PFSK-1 (cell line): ENCODE data around the gene SUMO4.

Source experiments
- FOXP2 ChIP-seq: optimal IDR thresholded peaks from 2 replicates; pipeline ENCODE3; 2011; ENCODE audit warnings: borderline replicate concordance, control low read depth, inconsistent platforms; ENCODE audit not compliant: insufficient read depth; ENCODE audit errors: extremely low read length, extremely low read depth
- POLR2AphosphoS5 ChIP-seq: IDR thresholded peaks from 2 replicates; pipeline ENCODE4 v1.6.1; 2012; ENCODE audit warnings: low read depth, mild to moderate bottlenecking, control low read depth, low read length, moderate library complexity
- SIN3A ChIP-seq: IDR thresholded peaks from 2 replicates; pipeline ENCODE4 v1.6.1; 2012; ENCODE audit warnings: mild to moderate bottlenecking, low read length, moderate library complexity, borderline replicate concordance; ENCODE audit not compliant: insufficient read depth
- TAF1 ChIP-seq: IDR thresholded peaks from 2 replicates; pipeline ENCODE4 v1.6.1; 2012; ENCODE audit warnings: low read length, control low read depth, borderline replicate concordance; ENCODE audit not compliant: insufficient read depth
- TF ChIP-seq, protein P1 (sequence below), 2 experiments: IDR thresholded peaks; 2 replicates each; pipeline versions ENCODE4 v1.6.1 to v1.8.0; 2011 to 2012; ENCODE audit warnings: low read depth in 2 of 2, low read length in 2 of 2, control low read depth in 1 of 2, inconsistent platforms in 1 of 2, mild to moderate bottlenecking in 1 of 2, moderate library complexity in 1 of 2; ENCODE audit not compliant: insufficient read depth in 1 of 2

SUMO4 gene

GRCh38 chr6:149360536-149360935 lies 39.5 kb upstream of the SUMO4 start:
- TF ChIP-seq FOXP2 (no peak), TAF1 (no peak), POLR2AphosphoS5 (no peak), SIN3A (no peak)
- TF ChIP-seq, protein P1, sequence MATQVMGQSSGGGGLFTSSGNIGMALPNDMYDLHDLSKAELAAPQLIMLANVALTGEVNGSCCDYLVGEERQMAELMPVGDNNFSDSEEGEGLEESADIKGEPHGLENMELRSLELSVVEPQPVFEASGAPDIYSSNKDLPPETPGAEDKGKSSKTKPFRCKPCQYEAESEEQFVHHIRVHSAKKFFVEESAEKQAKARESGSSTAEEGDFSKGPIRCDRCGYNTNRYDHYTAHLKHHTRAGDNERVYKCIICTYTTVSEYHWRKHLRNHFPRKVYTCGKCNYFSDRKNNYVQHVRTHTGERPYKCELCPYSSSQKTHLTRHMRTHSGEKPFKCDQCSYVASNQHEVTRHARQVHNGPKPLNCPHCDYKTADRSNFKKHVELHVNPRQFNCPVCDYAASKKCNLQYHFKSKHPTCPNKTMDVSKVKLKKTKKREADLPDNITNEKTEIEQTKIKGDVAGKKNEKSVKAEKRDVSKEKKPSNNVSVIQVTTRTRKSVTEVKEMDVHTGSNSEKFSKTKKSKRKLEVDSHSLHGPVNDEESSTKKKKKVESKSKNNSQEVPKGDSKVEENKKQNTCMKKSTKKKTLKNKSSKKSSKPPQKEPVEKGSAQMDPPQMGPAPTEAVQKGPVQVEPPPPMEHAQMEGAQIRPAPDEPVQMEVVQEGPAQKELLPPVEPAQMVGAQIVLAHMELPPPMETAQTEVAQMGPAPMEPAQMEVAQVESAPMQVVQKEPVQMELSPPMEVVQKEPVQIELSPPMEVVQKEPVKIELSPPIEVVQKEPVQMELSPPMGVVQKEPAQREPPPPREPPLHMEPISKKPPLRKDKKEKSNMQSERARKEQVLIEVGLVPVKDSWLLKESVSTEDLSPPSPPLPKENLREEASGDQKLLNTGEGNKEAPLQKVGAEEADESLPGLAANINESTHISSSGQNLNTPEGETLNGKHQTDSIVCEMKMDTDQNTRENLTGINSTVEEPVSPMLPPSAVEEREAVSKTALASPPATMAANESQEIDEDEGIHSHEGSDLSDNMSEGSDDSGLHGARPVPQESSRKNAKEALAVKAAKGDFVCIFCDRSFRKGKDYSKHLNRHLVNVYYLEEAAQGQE (IDR thresholded peaks at IDR 0.05; ENCODE audit: insufficient read depth in 1 of 2, low read depth in 2 of 2, low read length in 2 of 2): no peak

GRCh38 chr6:149362289-149362688 lies 37.8 kb upstream of the SUMO4 start:
- TF ChIP-seq POLR2AphosphoS5 (no peak), SIN3A (no peak), TAF1 (no peak), FOXP2 (no peak)
- TF ChIP-seq, protein P1 (IDR thresholded peaks at IDR 0.05; ENCODE audit: insufficient read depth in 1 of 2, low read depth in 2 of 2, low read length in 2 of 2): no peak

DNA sequence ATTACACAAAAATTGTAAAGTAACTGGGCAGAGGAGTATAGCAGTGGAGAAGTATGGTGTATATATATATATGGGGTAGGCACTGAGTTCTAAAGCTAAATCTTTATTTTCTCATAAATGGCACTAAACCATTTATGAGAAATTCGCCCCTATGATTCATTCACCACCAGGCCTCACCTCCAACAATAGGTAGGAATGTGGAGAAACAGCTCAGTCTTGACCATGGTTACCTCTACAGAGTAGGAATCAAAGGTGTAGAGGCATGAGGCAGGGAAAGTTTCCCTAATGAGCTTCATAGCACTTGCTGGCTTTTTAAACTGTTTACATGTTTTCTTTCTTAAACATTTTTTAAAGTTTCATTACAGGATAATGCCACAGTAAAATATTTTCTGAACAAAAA lies 36.9 kb upstream of the SUMO4 start:
- TF ChIP-seq, protein P1 (IDR thresholded peaks at IDR 0.05; ENCODE audit: insufficient read depth in 1 of 2, low read depth in 2 of 2, low read length in 2 of 2): no peak
- TF ChIP-seq SIN3A (no peak), TAF1 (no peak), POLR2AphosphoS5 (no peak), FOXP2 (no peak)

DNA sequence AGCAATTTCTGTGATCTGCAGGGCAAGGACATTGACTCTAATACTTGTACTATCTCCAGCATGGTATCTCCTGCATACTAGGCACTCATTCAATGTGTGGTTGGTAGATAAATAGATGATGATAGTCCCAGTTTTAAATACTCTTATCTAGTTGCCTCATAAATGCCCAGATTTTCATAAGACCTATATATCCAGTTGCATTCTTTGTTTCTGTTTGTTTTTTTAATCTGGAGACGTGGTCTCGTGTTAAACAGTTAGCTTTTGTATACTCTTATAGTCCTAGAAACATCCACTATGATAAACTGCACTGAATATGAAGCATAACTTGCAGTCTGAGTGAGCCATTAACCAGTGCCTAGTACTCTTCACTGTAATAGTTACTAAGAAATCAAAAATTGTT lies 35.5 kb upstream of the SUMO4 start:
- TF ChIP-seq, protein P1 (IDR thresholded peaks at IDR 0.05; ENCODE audit: insufficient read depth in 1 of 2, low read depth in 2 of 2, low read length in 2 of 2): no peak
- no peak for TF ChIP-seq POLR2AphosphoS5
- TF ChIP-seq SIN3A: no peak
- no peak for TF ChIP-seq FOXP2
- TF ChIP-seq TAF1: no peak

DNA sequence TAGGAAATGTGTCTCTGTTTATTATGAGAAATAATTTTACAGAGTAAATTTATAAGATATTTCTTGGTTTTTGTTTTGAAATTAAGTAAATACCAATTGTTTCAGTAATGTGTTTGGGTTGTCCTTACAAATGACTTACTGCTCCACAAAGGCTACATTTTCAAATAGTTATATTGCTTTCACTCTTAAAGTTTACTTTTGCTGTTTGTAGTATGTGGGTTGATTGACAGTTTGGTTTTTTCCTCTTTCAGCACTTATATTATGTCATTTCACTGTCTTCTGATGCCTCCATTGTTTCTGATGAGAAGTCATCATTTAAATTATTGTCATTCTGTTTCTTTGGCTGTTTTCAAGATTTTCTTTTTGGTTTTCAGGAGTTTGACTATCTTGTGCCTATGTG lies 34.9 kb upstream of the SUMO4 start:
- no peak for TF ChIP-seq FOXP2
- TF ChIP-seq SIN3A: no peak
- no peak for TF ChIP-seq POLR2AphosphoS5
- no peak for TF ChIP-seq TAF1
- TF ChIP-seq, protein P1 (IDR thresholded peaks at IDR 0.05; ENCODE audit: insufficient read depth in 1 of 2, low read depth in 2 of 2, low read length in 2 of 2): no peak
